GM12878 (cell line): ENCODE data around the gene REPS1.

Experiments
- CTCF ChIP-seq, 3 experiments: IDR thresholded peaks in 2 of 3; conservative IDR thresholded peaks in 1 of 3; 2 replicates each; pipeline ENCODE4 v1.5.1; 2011; ENCODE audit warnings: low read depth in 3 of 3, low read length in 3 of 3, mild to moderate bottlenecking in 3 of 3, control low read depth in 2 of 3, moderate library complexity in 2 of 3, inconsistent platforms in 1 of 3, mixed read lengths in 1 of 3; ENCODE audit not compliant: control insufficient read depth in 2 of 3, insufficient read depth in 1 of 3; ENCODE audit errors: extremely low read depth in 1 of 3
- E2F4 ChIP-seq: IDR thresholded peaks from 2 replicates; pipeline ENCODE4 v1.6.1; 2012; ENCODE audit warnings: low read depth, low read length, improper control_type of control experiment
- IRF3 ChIP-seq: fragments of 450-650 bp; IDR thresholded peaks from 2 replicates; pipeline ENCODE4 v1.6.1; 2014; ENCODE audit warnings: mild to moderate bottlenecking
- REST ChIP-seq: IDR thresholded peaks from 2 replicates; pipeline ENCODE4 v1.6.1; 2012; ENCODE audit warnings: mild to moderate bottlenecking, low read depth, low read length
- ZNF274 ChIP-seq: IDR thresholded peaks from one replicate; pipeline ENCODE4 v1.8.0; 2011; ENCODE audit not compliant: insufficient read length, insufficient read depth

- TF ChIP-seq IRF3 (no peak), REST (no peak), ZNF274 (no peak), E2F4 (no peak), CTCF (IDR thresholded peaks at IDR 0.05 in 2 of 3, conservative IDR thresholded peaks at IDR 0.05 in 1 of 3; ENCODE audit: control insufficient read depth in 2 of 3, extremely low read depth in 1 of 3, insufficient read depth in 1 of 3, low read depth in 3 of 3, low read length in 3 of 3) (no peak)
These were observed 28.5 kb downstream of the REPS1 start for GRCh38 chr6:138959521-138959920.
